Left lobe of liver (tissue), 2 donors: ENCODE data around the gene RIPOR2. TPM values are rescaled to one million over a fixed set of nuclear protein-coding genes. Genes with fewer than 3 reads are reported as not detected.
"Not testable (repeated sequence)": the region's sequence is repeated elsewhere in the genome, so short reads cannot be mapped to it uniquely, and the experiment has no call there.

Experiments
- ATAC-seq: fragments of 200-7000 bp; cut with Tn5 transposase; one replicate; pipeline ENCODE4 v1.9.1; 2020; ENCODE audit warnings: mild to moderate bottlenecking, moderate library complexity
- DNase-seq: peaks from one replicate; pipeline ENCODE4 v3.0.0-alpha.2; 2020; ENCODE audit warnings: low spot score
- total RNA-seq: library from RNA; stranded (reverse); gene quantifications from one replicate; pipeline ENCODE4 v1.2.1, GENCODE V29; 2021
- donor health status: DM: no; HTN: no; CAD: no; lungs with moderate emphysema.
- donor health status: DM: no; HTN: yes; CAD: no.

Gene RIPOR2
- total RNA-seq, 1 donor from 2014 or later, result 3.0 TPM

- no peak for DNase-seq
- ATAC-seq, result no peak
Observed at GRCh38 chr6:24778121-24778520, 157.6 kb downstream of the RIPOR2 start.

- no peak for ATAC-seq
- no peak for DNase-seq
Observed at GRCh38 chr6:24777227-24777626, 158.5 kb downstream of the RIPOR2 start.

GRCh38 chr6:24775520-24776058 is 160.2 kb downstream of the RIPOR2 start:
- ATAC-seq (peak; percentile 43), DNase-seq (no peak)

GRCh38 chr6:24774696-24775519 is 160.9 kb downstream of the RIPOR2 start, which contains the start of gene GMNN:
GMNN (plus strand) TSS chr6:24774937; CDS start chr6:24777247, 2,310 bp downstream.
- ATAC-seq (peak; percentile 94), DNase-seq (peak; percentile 99)

- DNase-seq (no peak), ATAC-seq (no peak)
Observed at GRCh38 chr6:24768361-24768760, 167.4 kb downstream of the RIPOR2 start.

- ATAC-seq (peak; percentile 82), DNase-seq (no peak)
Observed at GRCh38 chr6:24766680-24767462, 168.9 kb downstream of the RIPOR2 start.

- not testable (repeated sequence) for DNase-seq, ATAC-seq
Observed at GRCh38 chr6:24765968-24766367, 169.8 kb downstream of the RIPOR2 start.

GRCh38 chr6:24764833-24765828 is 170.6 kb downstream of the RIPOR2 start:
- not testable (repeated sequence) for ATAC-seq, DNase-seq

- ATAC-seq, result no peak
- no peak for DNase-seq
Observed at GRCh38 chr6:24763578-24763977, 172.2 kb downstream of the RIPOR2 start.

- DNase-seq (no peak), ATAC-seq (no peak)
Observed at GRCh38 chr6:24761851-24762250, 173.9 kb downstream of the RIPOR2 start.

GRCh38 chr6:24761193-24761835 is 174.4 kb downstream of the RIPOR2 start:
- no peak for DNase-seq
- no peak for ATAC-seq

GRCh38 chr6:24760210-24760609 is 175.6 kb downstream of the RIPOR2 start:
- no peak for ATAC-seq
- DNase-seq, result no peak

GRCh38 chr6:24759718-24760117 is 176.0 kb downstream of the RIPOR2 start:
- DNase-seq (no peak), ATAC-seq (no peak)

- DNase-seq, result no peak
- no peak for ATAC-seq
Observed at GRCh38 chr6:24757611-24758010, 178.1 kb downstream of the RIPOR2 start.

- DNase-seq, result no peak
- ATAC-seq, result no peak
Observed at GRCh38 chr6:24755279-24755678, 180.5 kb downstream of the RIPOR2 start.

GRCh38 chr6:24754378-24754777 is 181.4 kb downstream of the RIPOR2 start:
- not testable (repeated sequence) for DNase-seq, ATAC-seq
